HG03045 (cell line): ENCODE measurements around the gene DRD4.
"Not testable (repeated sequence)": the region's sequence is repeated elsewhere in the genome, so short reads cannot be mapped to it uniquely, and the experiment has no call there.

Experiments
- ATAC-seq: cut with Tn5 transposase; IDR thresholded peaks from one replicate; pipeline ENCODE4 v1.9.1; 2021; ENCODE audit warnings: mild to moderate bottlenecking, moderate library complexity; ENCODE audit not compliant: unreplicated experiment

Gene DRD4

DNA sequence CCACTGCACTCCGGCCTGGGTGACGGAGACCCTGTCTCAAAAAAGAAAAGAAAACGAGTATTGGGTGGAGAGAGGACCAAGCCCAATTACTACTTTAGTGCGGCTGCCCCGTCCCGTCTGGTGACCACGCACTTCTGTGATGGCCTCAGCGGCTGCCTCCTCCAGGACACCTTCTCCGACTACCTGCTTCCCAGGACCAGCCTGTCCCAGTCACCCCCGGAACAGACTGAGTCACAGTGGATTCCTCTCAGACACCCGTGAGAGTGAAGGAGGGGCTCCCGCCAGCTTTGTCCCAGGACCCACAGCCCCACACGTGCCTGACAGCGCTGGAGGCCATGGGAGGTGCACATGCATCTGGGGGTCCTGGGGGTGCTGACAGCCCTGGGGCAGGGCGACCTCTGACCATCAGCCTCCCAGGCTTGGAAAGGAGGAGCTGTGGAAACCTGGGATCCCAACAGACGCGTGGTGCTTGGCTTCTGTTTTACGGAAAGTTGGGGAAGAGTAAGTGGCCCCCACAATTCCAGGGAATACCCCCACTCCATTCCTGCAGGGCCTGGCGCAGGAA, 4.8 kb downstream of the DRD4 start:
- ATAC-seq = no peak

DNA sequence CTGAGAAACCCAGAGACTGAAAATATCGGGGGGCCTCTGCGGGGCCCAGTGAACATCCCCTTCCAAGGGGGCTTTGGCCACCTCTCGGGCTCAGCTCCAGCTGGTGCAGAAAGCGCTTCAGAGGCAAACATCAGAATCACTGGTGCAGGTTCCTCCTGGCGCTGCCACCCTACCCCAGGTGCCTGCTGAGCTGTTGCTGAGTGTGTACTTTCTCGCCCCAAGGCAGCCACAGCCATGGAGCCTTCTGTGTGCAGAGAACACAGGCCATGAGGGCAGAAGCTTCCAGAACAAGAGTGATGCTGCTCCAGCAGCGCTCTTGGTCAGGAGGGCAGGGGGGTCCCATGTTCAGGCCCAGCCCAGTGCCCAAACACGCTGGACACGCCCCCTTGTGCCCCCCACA, 6.3 kb downstream of the DRD4 start:
- no peak for ATAC-seq

GRCh38 chr11:643849-644738, 7.0 kb downstream of the DRD4 start:
- ATAC-seq = no peak

DNA sequence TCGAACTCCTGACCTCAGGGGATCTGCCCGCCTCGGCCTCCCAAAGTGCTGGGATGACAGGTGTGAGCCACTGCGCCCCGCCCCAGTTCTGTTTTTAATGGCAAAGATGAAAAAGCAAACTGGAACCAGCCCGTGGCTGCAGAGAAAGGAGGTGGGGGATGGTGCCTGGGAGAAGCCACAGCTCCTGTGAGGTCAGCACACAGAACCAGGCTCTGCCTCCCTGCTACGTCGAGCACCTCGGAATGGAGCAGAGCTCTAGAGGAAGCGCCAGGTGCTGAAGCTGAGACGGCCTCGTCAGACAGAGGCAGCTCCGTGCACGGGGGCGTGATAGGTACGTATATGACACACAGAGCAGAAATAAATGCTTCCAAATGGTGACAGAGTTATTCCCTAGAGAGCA, 8.5 kb downstream of the DRD4 start:
- ATAC-seq = no peak

DNA sequence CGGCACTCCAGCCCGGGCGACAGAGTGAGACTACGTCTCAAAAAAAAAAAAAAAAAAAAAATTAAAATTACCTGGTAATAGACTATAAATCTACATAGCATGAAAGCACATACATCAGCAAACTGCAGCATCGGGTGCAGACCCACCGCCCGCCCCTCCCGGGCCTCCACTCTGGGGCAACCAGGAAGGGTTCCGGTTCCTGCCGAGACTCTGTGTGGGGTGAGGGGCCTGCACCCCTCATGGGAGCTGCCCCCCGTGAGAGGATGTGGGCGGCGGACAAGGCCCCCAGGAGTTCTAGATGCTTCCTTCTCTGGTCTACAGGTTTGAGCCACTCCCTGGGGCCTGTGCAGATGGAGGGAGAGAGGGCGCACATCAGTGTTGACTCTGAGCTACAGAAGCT, 9.1 kb downstream of the DRD4 start:
- ATAC-seq = no peak

DNA sequence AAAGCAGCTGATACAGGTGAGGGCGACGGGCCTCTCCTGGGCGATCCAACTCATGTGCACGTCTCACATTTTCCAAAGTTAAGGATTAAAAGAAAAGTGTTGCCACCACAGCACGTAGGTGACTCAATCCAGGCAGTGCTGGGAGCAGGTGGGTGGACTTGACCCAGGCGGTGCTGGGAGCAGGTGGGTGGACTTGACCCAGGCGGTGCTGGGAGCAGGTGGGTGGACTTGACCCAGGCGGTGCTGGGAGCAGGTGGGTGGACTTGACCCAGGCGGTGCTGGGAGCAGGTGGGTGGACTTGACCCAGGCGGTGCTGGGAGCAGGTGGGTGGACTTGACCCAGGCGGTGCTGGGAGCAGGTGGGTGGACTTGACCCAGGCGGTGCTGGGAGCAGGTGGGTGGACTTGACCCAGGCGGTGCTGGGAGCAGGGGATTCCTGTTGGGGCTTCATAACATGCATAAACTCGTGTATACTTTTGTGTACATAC, 10.6 kb downstream of the DRD4 start:
- ATAC-seq = not testable (repeated sequence)

DNA sequence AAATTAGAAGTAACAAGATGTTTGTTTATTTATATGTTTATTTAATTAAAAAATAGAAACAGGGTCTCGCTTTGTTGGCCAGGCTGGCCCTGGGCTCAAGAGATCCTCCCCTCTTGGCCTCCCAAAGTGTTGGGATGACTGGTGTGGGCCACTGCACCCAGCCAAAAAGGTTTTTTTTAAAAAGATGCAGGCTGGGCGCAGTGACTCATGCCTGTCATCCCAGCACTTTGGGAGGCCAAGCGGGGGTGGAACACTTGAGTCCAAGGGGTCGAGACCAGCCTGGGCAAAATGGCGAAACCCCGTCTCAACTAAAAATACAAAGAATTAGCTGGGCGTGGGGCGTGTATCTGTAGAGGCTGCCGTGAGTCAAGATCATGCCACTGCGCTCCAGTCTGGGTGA, 13.4 kb downstream of the DRD4 start:
- ATAC-seq = no peak

- ATAC-seq = not testable (repeated sequence)
These were observed 16.1 kb downstream of the DRD4 start for GRCh38 chr11:653136-653535.

DNA sequence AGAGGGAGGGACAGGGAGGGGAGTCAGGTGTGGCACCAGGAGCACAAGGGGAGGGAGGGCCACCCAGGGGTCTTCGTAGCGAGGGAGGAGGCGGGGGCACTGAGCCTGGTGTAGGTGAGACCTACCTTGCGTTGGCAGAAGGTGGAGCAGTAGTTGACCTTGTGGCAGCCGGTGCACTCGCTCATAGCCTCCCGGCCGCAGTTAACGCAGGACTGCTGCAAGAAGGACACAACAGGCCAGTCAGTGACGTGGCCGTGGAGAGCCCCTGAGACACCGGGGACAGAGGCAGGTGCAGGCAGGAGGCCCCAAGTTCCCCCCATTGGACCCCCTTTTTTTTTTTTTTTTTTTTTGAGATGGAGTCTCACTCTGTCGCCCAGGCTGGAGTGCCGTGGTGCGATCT, 16.8 kb downstream of the DRD4 start:
- no peak for ATAC-seq

DNA sequence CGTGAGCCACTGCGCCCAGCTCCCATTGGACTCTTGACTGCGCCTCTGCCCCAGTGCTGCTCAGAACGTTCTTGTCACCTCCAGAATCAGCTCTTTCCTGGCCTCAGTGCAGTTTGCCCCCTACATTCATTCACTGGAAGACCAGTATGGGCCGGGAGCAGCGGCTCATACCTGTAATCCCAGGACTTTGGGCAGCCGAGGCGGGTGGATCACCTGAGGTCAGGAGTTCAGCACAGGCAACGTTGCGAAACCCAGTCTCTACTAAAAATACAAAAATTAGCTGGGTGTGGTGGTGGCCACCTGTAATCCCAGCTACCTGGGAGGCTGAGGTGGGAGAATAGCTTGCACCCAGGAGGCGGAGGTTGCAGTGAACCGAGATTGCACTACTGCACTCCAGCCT, 17.4 kb downstream of the DRD4 start:
- ATAC-seq = not testable (repeated sequence)

DNA sequence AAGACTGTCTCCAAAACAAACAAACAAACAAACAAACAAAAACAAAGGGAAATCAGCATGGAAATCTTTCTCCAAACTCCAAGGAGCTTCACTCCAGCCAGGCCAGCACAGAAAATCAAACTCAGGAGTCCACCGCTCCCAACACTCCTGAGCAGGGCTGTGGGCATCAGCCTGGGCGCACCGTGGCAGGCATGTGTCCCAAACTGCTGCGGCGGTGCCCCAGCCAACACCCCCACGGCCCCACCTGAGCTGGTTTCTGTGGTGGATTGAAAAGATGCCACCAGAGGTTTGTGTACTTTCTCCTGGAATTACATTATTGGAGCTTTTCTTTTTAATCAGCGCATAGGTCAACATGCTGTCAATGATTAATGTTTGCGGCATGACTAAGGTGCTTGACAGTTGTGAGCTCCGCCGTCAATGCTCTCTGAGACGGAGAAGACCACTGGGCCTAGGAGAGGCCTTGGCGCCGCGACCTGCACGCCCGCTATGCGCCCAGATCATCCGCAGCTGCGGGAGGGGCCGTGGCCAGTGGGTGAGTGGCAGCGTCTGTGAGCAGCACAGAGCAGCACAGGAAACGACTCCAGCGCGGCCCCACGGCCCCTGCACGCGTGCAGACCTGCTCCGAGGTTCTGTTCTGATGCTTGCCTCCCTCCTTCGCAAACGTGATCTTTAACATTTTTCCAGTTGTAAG, 18.1 kb downstream of the DRD4 start:
- no peak for ATAC-seq

GRCh38 chr11:656426-656825, 19.4 kb downstream of the DRD4 start:
- ATAC-seq = no peak

GRCh38 chr11:656866-657265, 19.8 kb downstream of the DRD4 start:
- ATAC-seq = no peak

DNA sequence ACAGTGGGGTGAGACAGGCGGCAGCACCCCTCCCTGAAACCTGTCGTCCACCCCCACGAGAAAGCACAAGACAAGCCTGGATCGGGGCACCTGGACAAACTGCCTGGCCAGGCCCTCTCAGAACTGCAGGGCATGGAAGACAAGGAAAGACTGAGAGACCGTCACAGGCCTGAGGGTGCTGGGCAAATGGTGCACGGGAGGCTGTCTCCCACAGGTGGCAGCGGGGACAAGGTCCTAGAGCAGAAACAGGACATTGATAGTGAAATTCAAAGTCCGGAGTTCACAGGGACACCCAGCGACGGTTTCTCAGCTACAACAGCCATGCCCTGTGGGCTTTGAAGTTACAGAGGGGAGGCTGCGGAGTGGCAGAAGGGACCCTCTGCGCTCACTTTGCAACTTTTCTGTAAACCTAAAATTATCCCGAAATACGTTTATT, 20.6 kb downstream of the DRD4 start:
- no peak for ATAC-seq

GRCh38 chr11:659532-660085, 22.5 kb downstream of the DRD4 start:
- no peak for ATAC-seq

GRCh38 chr11:660281-660680, 23.2 kb downstream of the DRD4 start:
- no peak for ATAC-seq

- no peak for ATAC-seq
These were observed 23.8 kb downstream of the DRD4 start for GRCh38 chr11:660681-661444.

DNA sequence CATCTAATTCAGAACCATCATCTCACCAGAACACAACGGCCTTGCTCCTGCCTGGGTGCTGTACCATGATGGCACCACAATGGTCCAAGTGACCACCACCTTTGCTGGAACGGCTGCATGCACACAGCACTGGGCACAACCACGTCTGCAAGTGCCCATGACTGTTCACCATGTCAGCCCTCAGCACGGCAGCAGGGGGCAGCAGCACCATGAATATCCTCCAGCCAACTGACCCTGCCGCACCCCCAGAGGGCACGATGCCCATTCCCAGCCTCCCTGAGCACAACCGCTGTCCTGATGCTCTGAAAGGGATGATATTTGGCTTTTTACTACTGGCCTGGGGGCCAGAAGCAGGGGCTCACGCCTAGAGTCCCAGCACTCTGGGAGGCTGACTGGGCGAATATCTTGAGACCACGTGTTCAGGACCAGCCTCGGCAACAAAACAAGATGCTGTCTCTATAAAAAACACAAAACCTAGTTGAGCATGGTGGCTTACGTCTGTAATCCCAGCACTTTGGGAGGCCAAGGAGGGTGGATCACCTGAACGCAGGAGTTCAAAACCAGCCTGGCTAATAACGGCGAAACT, 25.7 kb downstream of the DRD4 start:
- ATAC-seq = no peak

GRCh38 chr11:665062-665703, 28.1 kb downstream of the DRD4 start:
- no peak for ATAC-seq
